Measurements from ENCODE around the gene PDSS2. TPM values are rescaled to one million over a fixed set of nuclear protein-coding genes. Genes with fewer than 3 reads are reported as not detected.
A peak's percentile ranks its signal among the peaks of the same experiment; 100 is the strongest.

The PDSS2 gene
- total RNA-seq, 1 donor from 2014 or later, result 10.1 TPM

DNA sequence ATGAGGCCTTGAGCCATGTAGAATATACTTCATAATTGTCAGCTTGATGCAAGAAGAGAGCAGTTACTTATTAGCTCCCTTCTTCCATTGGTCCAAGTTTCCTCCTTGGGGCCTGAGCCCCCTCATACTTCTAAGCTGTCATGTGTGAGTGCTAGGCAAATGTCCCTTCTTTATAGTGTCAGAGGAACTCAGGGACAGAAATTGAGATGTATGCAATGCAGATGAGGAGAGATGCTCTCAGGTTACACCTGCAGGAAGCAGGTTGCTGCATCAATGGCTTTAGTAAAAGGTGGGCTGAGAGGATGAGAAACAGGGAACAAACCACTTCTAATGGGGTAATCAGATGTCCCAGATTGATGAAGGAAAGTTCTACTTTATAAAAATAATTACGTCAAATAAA lies 6.7 kb upstream of the PDSS2 start:
- Mint-ChIP-seq H3K4me3 (ENCODE audit: unreplicated experiment) (no peak overlapping the region), H3K27me3 (ENCODE audit: low read depth) (no peaks in the 10 kb centered on the region), H3K36me3 (ENCODE audit: low read depth) (no peaks in the 10 kb centered on the region), H3K9me3 (ENCODE audit: low read depth) (no peaks in the 10 kb centered on the region), H3K4me1 (ENCODE audit: low read depth) (no peaks in the 10 kb centered on the region), H3K27ac (ENCODE audit: unreplicated experiment) (no peak overlapping the region)
- no peak for DNase-seq (ENCODE audit: low spot score)
- TF ChIP-seq, protein P1, sequence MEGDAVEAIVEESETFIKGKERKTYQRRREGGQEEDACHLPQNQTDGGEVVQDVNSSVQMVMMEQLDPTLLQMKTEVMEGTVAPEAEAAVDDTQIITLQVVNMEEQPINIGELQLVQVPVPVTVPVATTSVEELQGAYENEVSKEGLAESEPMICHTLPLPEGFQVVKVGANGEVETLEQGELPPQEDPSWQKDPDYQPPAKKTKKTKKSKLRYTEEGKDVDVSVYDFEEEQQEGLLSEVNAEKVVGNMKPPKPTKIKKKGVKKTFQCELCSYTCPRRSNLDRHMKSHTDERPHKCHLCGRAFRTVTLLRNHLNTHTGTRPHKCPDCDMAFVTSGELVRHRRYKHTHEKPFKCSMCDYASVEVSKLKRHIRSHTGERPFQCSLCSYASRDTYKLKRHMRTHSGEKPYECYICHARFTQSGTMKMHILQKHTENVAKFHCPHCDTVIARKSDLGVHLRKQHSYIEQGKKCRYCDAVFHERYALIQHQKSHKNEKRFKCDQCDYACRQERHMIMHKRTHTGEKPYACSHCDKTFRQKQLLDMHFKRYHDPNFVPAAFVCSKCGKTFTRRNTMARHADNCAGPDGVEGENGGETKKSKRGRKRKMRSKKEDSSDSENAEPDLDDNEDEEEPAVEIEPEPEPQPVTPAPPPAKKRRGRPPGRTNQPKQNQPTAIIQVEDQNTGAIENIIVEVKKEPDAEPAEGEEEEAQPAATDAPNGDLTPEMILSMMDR (IDR thresholded peaks at IDR 0.05), result no peak

- Mint-ChIP-seq H3K27ac (ENCODE audit: unreplicated experiment) (peak overlapping the region; percentile 96), H3K36me3 (ENCODE audit: low read depth) (no peaks in the 10 kb centered on the region), H3K4me1 (ENCODE audit: low read depth) (peaks cover 9% of the 10 kb centered on the region), H3K4me3 (ENCODE audit: unreplicated experiment) (peak overlapping the region; percentile 96), H3K9me3 (ENCODE audit: low read depth) (no peaks in the 10 kb centered on the region), H3K27me3 (ENCODE audit: low read depth) (no peaks in the 10 kb centered on the region)
- TF ChIP-seq, protein P1 (IDR thresholded peaks at IDR 0.05), result no peak
- no peak for DNase-seq (ENCODE audit: low spot score)
These were observed 793 bp upstream of the PDSS2 start for GRCh38 chr6:107460083-107460631.

- H3K4me3 Mint-ChIP-seq (ENCODE audit: unreplicated experiment), result peak overlapping the region; percentile 96
- H3K9me3 Mint-ChIP-seq (ENCODE audit: low read depth), result no peaks in the 10 kb centered on the region
- H3K27ac Mint-ChIP-seq (ENCODE audit: unreplicated experiment), result peak overlapping the region; percentile 96
- no peaks in the 10 kb centered on the region for H3K36me3 Mint-ChIP-seq (ENCODE audit: low read depth)
- TF ChIP-seq, protein P1 (IDR thresholded peaks at IDR 0.05), result no peak
- peaks cover 9% of the 10 kb centered on the region for H3K4me1 Mint-ChIP-seq (ENCODE audit: low read depth)
- DNase-seq (ENCODE audit: low spot score), result no peak
- H3K27me3 Mint-ChIP-seq (ENCODE audit: low read depth), result no peaks in the 10 kb centered on the region
These were observed 587 bp downstream of the PDSS2 start for GRCh38 chr6:107458672-107459282.

DNA sequence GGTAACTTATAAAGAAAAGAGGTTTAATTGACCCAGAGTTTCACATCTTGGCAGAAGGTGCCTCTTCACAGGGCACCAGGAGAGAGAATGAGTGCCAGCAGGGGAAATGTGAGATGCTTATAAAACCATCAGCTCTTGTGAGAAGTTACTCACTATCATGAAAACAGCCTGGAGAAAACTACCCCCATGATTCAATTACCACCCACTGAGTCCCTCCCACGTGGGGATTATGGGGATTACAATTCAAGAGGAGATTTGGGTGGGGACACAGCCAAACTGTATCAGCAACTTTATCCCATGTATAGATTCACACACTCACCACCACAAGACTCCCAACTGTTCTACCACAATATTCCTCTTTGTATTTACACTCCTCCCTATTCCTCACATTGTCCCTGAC lies 10.6 kb downstream of the PDSS2 start:
- Mint-ChIP-seq H3K4me3 (ENCODE audit: unreplicated experiment) (no peak overlapping the region), H3K36me3 (ENCODE audit: low read depth) (peaks cover 7% of the 10 kb centered on the region), H3K9me3 (ENCODE audit: low read depth) (peaks cover 11% of the 10 kb centered on the region), H3K27ac (ENCODE audit: unreplicated experiment) (no peak overlapping the region), H3K4me1 (ENCODE audit: low read depth) (peaks cover 6% of the 10 kb centered on the region), H3K27me3 (ENCODE audit: low read depth) (no peaks in the 10 kb centered on the region)
- no peak for DNase-seq (ENCODE audit: low spot score)
- TF ChIP-seq, protein P1 (IDR thresholded peaks at IDR 0.05), result no peak

DNA sequence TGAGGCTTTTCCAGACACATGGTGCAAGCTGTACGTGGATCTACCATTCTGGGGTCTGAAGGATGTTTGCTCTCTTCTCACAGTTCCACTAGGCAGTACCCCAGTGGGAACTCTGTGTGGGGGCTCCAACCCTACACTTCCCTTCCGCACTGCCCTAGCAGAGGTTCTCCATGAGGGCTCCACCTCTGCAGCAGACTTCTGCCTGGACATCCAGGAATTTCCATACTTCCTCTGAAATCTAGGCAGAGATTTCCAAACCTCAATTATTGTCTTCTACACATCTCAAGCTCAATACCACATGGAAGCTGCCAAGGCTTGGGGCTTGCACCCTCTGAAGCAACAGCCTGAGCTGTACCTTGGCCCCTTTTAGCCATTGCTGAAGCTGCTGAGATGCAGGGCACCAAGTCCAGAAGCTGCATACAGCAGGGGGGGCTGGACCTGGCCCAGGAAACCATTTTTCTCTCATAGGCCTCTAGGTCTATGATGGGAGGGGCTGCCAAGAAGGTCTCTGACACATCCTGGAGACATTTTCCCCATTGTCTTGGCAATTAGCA lies 11.6 kb downstream of the PDSS2 start:
- Mint-ChIP-seq H3K27ac (ENCODE audit: unreplicated experiment) (no peak overlapping the region), H3K4me3 (ENCODE audit: unreplicated experiment) (no peak overlapping the region), H3K27me3 (ENCODE audit: low read depth) (no peaks in the 10 kb centered on the region), H3K9me3 (ENCODE audit: low read depth) (peaks cover 11% of the 10 kb centered on the region), H3K4me1 (ENCODE audit: low read depth) (peaks cover 14% of the 10 kb centered on the region), H3K36me3 (ENCODE audit: low read depth) (peaks cover 7% of the 10 kb centered on the region)
- TF ChIP-seq, protein P1 (IDR thresholded peaks at IDR 0.05), result no peak
- no peak for DNase-seq (ENCODE audit: low spot score)

All from chondrocyte (in vitro differentiated cells).